ENCODE measurements around the gene NXPH1.

DNA sequence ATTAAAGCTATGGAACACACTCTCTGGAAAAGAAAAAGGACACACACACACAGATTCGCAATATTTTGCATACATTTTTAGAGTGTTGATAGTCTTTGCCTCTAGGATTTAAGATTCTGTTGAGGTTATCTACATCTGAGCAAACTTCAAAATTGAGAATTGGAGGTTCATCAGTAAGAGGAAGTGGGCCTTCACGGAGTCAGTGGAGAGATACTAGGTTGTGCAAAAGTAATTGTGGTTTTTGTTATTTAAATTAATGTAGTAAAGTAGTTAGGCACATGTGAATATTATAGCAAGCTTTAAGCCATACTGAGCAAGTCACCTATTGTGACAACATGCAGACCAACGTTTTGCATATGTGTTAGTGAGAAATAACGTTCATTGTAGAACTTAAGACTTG lies 19.8 kb upstream of the NXPH1 start:
- TF ChIP-seq CUX1 (CRISPR knock-in tag; IDR thresholded peaks at IDR 0.05), result no peak
- no peak for TF ChIP-seq NR1H2 (CRISPR knock-in tag; IDR thresholded peaks at IDR 0.05)
- no peak for TF ChIP-seq ZNF165 (CRISPR knock-in tag; IDR thresholded peaks at IDR 0.05; ENCODE audit: borderline replicate concordance)
- TF ChIP-seq RAD21 (CRISPR knock-in tag; conservative IDR thresholded peaks at IDR 0.05 in 1 of 2, IDR thresholded peaks at IDR 0.05 in 1 of 2), result no peak
- TF ChIP-seq TAF1 (IDR thresholded peaks at IDR 0.05; ENCODE audit: control insufficient read depth, extremely low read depth, insufficient read depth, low read length, severe bottlenecking), result no peak
